Liver (tissue), 3 donors: ENCODE data around the gene TOX2.

Experiments used
- CTCF ChIP-seq: fragments of 150-350 bp; IDR thresholded peaks from 2 replicates; pipeline ENCODE4 v1.5.1; 2017; ENCODE audit warnings: improper control_type of control experiment, low read depth, low read length; ENCODE audit not compliant: missing input control
- EGR1 ChIP-seq, 2 donors: IDR thresholded peaks; 2 replicates each; pipeline ENCODE4 v1.6.1; 2016 to 2018; ENCODE audit warnings: antibody characterized with exemption in 2 of 2, low read depth in 2 of 2
- FOXA2 ChIP-seq: IDR thresholded peaks from 2 replicates; pipeline ENCODE4 v1.6.1; 2016; ENCODE audit warnings: antibody characterized with exemption
- GABPA ChIP-seq, 2 donors: IDR thresholded peaks in 1 of 2; conservative IDR thresholded peaks in 1 of 2; 2 replicates each; pipeline ENCODE4 v1.6.1; 2016; ENCODE audit warnings: antibody characterized with exemption in 2 of 2, mild to moderate bottlenecking in 1 of 2, moderate library complexity in 1 of 2
- REST ChIP-seq: IDR thresholded peaks from 2 replicates; pipeline ENCODE4 v1.6.1; 2016; ENCODE audit warnings: antibody characterized with exemption, mild to moderate bottlenecking
- SP1 ChIP-seq: IDR thresholded peaks from 2 replicates; pipeline ENCODE4 v1.6.1; 2018; ENCODE audit warnings: antibody characterized with exemption, mild to moderate bottlenecking
- YY1 ChIP-seq: IDR thresholded peaks from 2 replicates; pipeline ENCODE4 v1.6.1; 2016; ENCODE audit warnings: antibody characterized with exemption, mild to moderate bottlenecking
- donor health status: healthy.
- donor health status: healthy.

- no peak for TF ChIP-seq EGR1 (IDR thresholded peaks at IDR 0.05; ENCODE audit: low read depth in 2 of 2)
- no peak for TF ChIP-seq FOXA2
- no peak for TF ChIP-seq SP1
- TF ChIP-seq CTCF = no peak
- TF ChIP-seq REST = no peak
- TF ChIP-seq GABPA (IDR thresholded peaks at IDR 0.05 in 1 of 2, conservative IDR thresholded peaks at IDR 0.05 in 1 of 2) = no peak
- no peak for TF ChIP-seq YY1
Measured at GRCh38 chr20:44057698-44058675, 143.3 kb downstream of the TOX2 start.
